K562 (cell line): Measurements from ENCODE around the gene WWC2.

Experiments
- ARHGAP35 ChIP-seq: fragments of 450-650 bp; IDR thresholded peaks from 2 replicates; pipeline ENCODE4 v1.6.1; 2018; ENCODE audit not compliant: partially characterized antibody
- CEBPG ChIP-seq, 3 experiments: fragments of 200-800 bp in 1 of 3; sonication (Bioruptor generic) in 1 of 3; sonication (generic) in 1 of 3; formaldehyde crosslinking in 1 of 3; IDR thresholded peaks in 2 of 3; conservative IDR thresholded peaks in 1 of 3; 2 replicates each; pipeline versions ENCODE4 v1.6.1 to v1.8.0; 2016 to 2022; ENCODE audit warnings: missing compliant biosample characterization in 2 of 3, missing genetic modification characterization in 2 of 3, mild to moderate bottlenecking in 1 of 3, missing genetic modification reagents in 1 of 3
- SMC3 ChIP-seq: conservative IDR thresholded peaks from 2 replicates; pipeline ENCODE4 v1.6.1; 2011; ENCODE audit warnings: low read depth, low read length, improper control_type of control experiment; ENCODE audit not compliant: insufficient read depth
- SP1 ChIP-seq: sonication (generic); formaldehyde crosslinking; IDR thresholded peaks from 2 replicates; pipeline ENCODE4 v1.8.1; 2022; ENCODE audit warnings: mild to moderate bottlenecking, missing genetic modification reagents
- TF ChIP-seq, protein P1 (sequence below), 2 experiments: fragments of 450-650 bp in 1 of 2; sonication (generic) in 1 of 2; formaldehyde crosslinking in 1 of 2; IDR thresholded peaks in 1 of 2; conservative IDR thresholded peaks in 1 of 2; 2 replicates each; pipeline versions ENCODE4 v1.6.1 to v1.8.1; 2016 to 2023; ENCODE audit warnings: mild to moderate bottlenecking in 2 of 2, moderate library complexity in 2 of 2, inconsistent platforms in 1 of 2, missing genetic modification reagents in 1 of 2
- TF ChIP-seq, protein P2 (sequence below), 3 experiments: IDR thresholded peaks in 2 of 3; conservative IDR thresholded peaks in 1 of 3; 2 replicates each; pipeline ENCODE4 v1.5.1; 2011 to 2012; ENCODE audit warnings: low read length in 3 of 3, mild to moderate bottlenecking in 3 of 3, control low read depth in 2 of 3, improper control_type of control experiment in 1 of 3, inconsistent platforms in 1 of 3, low read depth in 1 of 3, mixed read lengths in 1 of 3, moderate library complexity in 1 of 3; ENCODE audit not compliant: insufficient read depth in 2 of 3

DNA sequence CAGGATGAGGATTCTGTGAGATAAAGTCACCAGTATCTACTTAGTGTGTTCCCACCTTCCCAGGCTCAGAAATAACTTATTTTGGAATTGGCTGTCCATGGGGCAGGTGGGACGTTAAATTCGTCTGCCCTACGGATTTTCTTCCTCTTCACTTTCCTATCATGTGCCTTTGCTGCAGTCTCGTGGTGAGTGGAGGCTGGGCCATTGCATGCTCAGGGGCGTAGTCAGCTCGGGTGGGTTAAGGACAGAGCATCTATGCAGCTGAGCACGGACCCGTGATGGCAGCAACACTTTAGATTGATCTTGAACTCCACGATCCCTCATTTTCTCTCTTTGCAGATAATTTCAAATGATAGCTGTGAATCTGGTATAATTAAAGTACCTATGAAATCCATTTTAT is 169.5 kb downstream of the WWC2 start:
- TF ChIP-seq SP1 (no peak), CEBPG (CRISPR knock-in tag; IDR thresholded peaks at IDR 0.05) (no peak), CEBPG (tag; conservative IDR thresholded peaks at IDR 0.05 in 1 of 2, IDR thresholded peaks at IDR 0.05 in 1 of 2) (no peak), ARHGAP35 (no peak), SMC3 (no peak)
- TF ChIP-seq, protein P1, sequence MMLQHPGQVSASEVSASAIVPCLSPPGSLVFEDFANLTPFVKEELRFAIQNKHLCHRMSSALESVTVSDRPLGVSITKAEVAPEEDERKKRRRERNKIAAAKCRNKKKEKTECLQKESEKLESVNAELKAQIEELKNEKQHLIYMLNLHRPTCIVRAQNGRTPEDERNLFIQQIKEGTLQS (IDR thresholded peaks at IDR 0.05), result no peak
- TF ChIP-seq, protein P1 (CRISPR knock-in tag; conservative IDR thresholded peaks at IDR 0.05), result no peak
- TF ChIP-seq, protein P2, sequence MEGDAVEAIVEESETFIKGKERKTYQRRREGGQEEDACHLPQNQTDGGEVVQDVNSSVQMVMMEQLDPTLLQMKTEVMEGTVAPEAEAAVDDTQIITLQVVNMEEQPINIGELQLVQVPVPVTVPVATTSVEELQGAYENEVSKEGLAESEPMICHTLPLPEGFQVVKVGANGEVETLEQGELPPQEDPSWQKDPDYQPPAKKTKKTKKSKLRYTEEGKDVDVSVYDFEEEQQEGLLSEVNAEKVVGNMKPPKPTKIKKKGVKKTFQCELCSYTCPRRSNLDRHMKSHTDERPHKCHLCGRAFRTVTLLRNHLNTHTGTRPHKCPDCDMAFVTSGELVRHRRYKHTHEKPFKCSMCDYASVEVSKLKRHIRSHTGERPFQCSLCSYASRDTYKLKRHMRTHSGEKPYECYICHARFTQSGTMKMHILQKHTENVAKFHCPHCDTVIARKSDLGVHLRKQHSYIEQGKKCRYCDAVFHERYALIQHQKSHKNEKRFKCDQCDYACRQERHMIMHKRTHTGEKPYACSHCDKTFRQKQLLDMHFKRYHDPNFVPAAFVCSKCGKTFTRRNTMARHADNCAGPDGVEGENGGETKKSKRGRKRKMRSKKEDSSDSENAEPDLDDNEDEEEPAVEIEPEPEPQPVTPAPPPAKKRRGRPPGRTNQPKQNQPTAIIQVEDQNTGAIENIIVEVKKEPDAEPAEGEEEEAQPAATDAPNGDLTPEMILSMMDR (IDR thresholded peaks at IDR 0.05 in 2 of 3, conservative IDR thresholded peaks at IDR 0.05 in 1 of 3; ENCODE audit: insufficient read depth in 2 of 3, low read depth in 1 of 3, low read length in 3 of 3), result no peak
